HG02885 (cell line): ENCODE measurements around the gene TRAPPC1.

Experiments used
- ATAC-seq: cut with Tn5 transposase; IDR thresholded peaks from one replicate; pipeline ENCODE4 v1.9.1; 2021; ENCODE audit warnings: mild to moderate bottlenecking; ENCODE audit not compliant: unreplicated experiment, poor library complexity

The TRAPPC1 gene

GRCh38 chr17:7943291-7943690 is 11.5 kb upstream of the TRAPPC1 start:
- ATAC-seq, result no peak

- ATAC-seq, result no peak
These were observed 9.0 kb upstream of the TRAPPC1 start for GRCh38 chr17:7940743-7941142.

GRCh38 chr17:7940034-7940433 is 8.3 kb upstream of the TRAPPC1 start:
- no peak for ATAC-seq

- no peak for ATAC-seq
These were observed 4.1 kb upstream of the TRAPPC1 start for GRCh38 chr17:7935859-7936258.

GRCh38 chr17:7932949-7933348 is 1.2 kb upstream of the TRAPPC1 start:
- ATAC-seq, result no peak

- peak; percentile 9 for ATAC-seq
These were observed 741 bp upstream of the TRAPPC1 start for GRCh38 chr17:7932483-7932891.

GRCh38 chr17:7930841-7931631 is 710 bp downstream of the TRAPPC1 start:
- no peak for ATAC-seq

GRCh38 chr17:7929158-7930023 is 2.4 kb downstream of the TRAPPC1 start, which contains the start of gene KCNAB3:
KCNAB3 (minus strand) TSS chr17:7929856; CDS start chr17:7929435, 421 bp downstream.
- ATAC-seq, result no peak

- no peak for ATAC-seq
These were observed 4.2 kb downstream of the TRAPPC1 start for GRCh38 chr17:7927596-7927995.

GRCh38 chr17:7922845-7923628 is 8.7 kb downstream of the TRAPPC1 start:
- ATAC-seq, result no peak

GRCh38 chr17:7922269-7922844 is 9.4 kb downstream of the TRAPPC1 start:
- ATAC-seq, result no peak

- ATAC-seq, result no peak
These were observed 14.9 kb downstream of the TRAPPC1 start for GRCh38 chr17:7916808-7917207.

- no peak for ATAC-seq
These were observed 15.4 kb downstream of the TRAPPC1 start for GRCh38 chr17:7916385-7916682.

GRCh38 chr17:7915611-7916384 is 15.9 kb downstream of the TRAPPC1 start, which contains the start of gene RNF227:
RNF227 (minus strand) TSS chr17:7916289; CDS start chr17:7916195, 94 bp downstream.
- peak; percentile 80 for ATAC-seq

GRCh38 chr17:7915179-7915610 is 16.6 kb downstream of the TRAPPC1 start:
- no peak for ATAC-seq

- no peak for ATAC-seq
These were observed 18.7 kb downstream of the TRAPPC1 start for GRCh38 chr17:7912927-7913524.

- no peak for ATAC-seq
These were observed 20.6 kb downstream of the TRAPPC1 start for GRCh38 chr17:7911116-7911515.

GRCh38 chr17:7910711-7911110 is 21.0 kb downstream of the TRAPPC1 start:
- ATAC-seq, result no peak

GRCh38 chr17:7910281-7910680 is 21.5 kb downstream of the TRAPPC1 start:
- ATAC-seq, result no peak
